HUDEP-2 (cell line): ENCODE data around the gene MYO1E.
"Not testable (repeated sequence)": the region's sequence is repeated elsewhere in the genome, so short reads cannot be mapped to it uniquely, and the experiment has no call there.

Experiments used
- DNase-seq, 76 experiments: peaks; one replicate each; lab custom pipeline; 2025; ENCODE audit not compliant: unreplicated experiment in 76 of 76; lab: John Stamatoyannopoulos, UW

The MYO1E gene

DNA sequence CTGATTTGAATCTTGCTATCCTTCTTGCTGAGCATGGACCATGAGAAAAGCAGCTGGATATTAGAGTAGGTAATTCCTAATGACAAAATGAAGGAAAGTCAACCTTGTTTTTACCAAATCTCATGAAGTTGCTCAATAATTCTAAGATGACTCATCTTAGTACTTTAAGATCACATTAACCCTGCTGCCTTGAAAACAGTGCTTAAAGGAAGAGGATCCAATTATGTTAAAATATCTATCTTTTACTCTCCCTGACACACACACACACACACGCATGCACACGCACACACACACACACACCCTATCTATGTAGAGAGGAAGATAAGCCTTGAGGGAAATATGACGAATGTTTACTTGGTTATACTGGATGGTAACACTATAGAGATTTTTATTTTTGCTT is 16.0 kb upstream of the MYO1E start:
- DNase-seq, result no peak

DNA sequence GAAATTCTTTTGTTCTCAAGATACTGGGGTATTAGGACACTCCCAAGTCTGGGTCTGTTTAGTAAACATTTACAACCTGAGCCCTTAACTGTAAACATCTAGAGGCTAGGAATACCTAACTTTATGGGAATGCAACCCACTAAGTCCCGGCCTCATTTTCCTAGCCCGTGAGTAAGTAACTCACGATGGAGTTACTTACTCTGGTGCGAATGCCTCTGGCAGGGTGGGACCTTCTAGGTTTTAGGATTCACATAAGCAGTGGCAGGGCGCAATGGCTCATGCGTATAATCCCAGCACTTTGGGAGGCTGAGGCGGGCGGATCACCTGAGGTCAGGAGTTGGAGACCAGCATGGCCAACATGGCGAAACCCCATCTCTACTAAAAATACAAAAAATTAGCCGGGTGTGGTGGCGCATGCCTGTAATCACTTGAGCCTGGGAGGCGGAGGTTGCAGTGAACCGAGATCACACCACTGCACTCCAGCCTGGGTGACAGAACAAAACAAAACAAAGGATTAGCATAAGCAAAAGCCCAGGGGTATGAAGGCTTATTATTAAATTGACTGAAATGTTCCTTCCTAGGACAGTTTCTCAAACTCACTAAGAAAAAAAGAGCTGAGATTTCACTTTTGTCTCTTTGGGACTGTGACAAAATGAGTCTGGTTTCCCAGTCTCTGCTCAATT is 14.7 kb upstream of the MYO1E start:
- not testable (repeated sequence) for DNase-seq

DNA sequence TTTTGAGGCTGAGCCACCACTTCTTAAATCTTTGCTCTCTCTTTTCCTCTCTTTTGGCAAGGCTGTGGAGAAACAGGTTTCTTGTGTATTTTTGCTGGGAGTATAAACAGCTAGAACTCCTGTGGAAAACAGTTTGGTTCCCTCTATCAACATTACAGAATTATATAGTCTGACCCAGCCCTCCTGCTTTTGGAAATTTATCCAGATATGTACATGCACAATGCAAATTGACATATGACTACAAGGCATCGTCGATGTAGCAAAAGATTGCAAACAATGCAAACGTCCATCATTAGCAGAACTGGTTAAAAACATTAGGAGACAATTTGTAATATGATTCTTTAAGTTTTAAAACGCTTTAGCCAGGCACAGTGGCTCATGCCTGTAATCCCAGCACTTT is 12.5 kb upstream of the MYO1E start:
- no peak for DNase-seq

DNA sequence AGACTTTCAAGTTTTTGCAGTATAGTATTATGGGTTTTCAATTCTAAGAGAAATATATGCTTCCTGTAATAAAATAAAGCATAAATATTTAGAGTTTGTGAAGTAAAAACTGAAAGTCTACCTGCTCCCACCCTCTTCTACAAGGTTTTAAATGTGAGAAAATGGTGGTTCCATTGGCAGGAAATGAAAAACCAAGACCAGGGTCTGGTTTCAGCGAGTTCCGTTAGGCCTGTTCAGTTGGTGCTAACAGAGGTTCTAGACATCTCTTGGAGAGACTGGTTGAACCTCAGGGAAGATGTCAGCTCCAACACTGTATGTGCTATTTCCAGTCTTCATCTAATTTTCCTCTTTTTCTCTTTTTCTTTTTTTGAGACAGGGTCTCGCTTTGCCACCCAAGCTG is 11.8 kb upstream of the MYO1E start:
- DNase-seq, result no peak

DNA sequence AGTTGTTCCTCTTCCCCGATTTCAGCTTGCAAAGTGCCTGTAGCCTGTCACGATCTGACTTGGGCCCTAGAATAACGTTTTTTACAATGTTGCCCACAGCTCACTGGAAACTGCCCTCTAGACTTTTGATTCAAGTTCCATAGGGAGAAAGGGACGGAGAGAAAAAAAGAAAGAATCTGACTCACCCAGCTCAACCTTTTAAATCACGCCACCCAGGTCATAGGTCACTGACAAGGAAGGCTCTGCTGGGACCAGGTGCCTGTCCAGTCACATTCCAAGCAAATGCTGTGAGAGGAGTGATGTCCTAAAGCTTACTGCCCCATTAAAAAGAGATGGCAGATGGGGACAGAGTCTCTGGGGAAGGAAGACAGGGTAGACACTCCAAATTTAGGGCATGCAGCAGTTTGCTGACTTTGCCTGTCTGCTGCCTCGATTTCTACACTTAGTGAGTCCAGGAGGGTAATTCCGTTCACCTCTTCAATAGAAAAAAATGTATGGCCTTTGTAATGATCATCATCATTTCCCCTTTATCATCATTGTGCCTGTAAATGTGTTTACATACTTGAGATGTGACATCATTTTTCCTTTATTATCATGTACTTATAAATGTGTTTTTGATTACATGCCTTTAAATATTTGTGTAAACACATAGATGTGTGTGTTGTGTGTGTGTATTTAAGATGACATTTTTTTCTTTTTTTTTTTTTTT is 8.4 kb upstream of the MYO1E start:
- no peak for DNase-seq

DNA sequence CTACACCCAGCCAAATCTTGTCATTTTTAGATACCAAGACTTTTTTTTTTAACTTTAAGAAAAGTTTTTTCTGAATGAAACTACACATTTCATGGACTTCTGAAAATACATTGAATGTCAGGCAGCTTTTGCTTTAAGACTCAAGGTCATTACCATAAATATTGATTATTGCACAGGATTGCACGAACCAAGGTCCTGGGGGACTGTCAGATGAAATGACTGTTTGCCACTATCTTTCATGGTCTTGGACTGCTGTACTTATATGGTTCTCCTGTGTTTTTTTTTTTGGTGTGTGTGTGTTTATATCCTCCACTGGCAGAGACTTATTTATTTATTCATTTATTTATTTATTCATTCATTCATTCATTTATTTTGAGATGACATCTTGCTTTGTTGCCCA is 6.9 kb upstream of the MYO1E start:
- DNase-seq, result no peak

DNA sequence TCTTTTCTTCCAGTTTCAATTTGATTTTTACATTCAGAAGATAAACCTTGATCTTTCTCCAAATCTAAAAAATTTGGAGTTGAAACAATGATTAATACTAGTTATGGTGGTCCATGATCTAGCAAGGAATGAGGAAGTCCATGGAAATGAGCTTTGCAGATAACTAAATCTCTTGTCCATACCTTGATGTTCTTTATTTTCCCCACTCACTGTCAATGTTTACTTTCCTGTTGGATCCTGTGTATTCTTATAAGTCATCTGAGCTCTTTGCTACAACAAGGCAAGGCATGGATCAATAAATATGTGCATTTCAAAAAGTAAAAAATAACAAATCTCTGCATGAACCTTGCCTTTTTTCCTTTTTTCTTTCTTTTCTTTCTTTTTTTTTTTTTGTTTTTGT is 6.2 kb upstream of the MYO1E start:
- DNase-seq, result no peak

DNA sequence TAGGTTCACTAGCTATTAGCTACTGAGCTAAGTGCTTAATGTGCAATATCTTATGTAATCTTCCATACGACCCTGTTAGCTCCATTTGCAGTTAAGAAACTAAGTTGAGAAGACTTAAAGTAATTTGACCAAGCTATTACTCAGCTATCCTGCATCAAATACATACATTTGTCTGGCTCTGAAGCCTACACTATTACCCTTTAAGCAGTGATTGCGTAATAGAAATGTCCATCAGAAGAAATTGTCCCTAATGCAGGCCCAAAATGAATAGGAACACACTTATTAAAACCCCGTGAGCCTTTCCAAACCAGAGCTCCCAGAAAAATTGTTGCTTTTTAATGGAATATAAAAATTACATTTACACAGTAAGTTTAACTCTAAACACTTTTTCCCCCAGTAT is 5.3 kb upstream of the MYO1E start:
- DNase-seq, result no peak

DNA sequence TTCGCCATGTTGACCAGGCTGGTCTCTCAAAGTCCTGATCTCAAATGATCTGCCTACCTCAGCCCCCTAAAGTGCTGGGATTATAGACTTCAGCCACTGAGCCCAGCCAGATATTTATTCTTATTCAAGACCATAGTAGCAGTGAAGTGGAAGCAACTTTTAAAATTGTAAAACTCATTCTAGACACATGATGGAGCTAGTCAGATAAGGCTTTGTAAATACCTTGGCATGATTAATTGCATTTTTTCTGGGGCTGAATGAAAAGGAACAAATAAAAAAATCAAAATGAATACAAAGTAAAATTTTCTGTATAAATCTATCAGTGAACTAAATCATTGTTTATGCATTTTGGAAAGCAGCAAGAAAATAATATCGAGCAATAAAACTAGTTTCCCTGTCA is 4.1 kb upstream of the MYO1E start:
- DNase-seq, result no peak

DNA sequence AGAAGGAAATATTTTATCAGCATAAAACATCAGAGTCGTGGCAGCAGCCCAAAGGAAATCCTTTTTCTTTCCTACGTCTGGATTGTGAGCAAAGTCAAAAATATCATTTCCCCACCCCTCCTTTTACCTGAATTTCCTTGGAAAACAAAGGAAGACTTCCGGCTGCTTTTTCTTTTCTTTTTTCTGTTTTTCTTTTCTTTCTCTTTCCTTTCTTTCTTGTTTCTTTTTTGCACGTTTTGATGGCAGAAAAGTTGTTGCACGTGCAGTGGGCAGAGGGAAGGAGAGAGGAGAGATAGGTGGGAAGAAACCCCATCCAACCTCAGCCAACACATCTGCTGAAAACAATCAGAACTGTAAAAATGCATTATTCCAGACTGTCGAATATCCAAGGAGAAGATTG is 544 bp upstream of the MYO1E start:
- DNase-seq, result no peak

DNA sequence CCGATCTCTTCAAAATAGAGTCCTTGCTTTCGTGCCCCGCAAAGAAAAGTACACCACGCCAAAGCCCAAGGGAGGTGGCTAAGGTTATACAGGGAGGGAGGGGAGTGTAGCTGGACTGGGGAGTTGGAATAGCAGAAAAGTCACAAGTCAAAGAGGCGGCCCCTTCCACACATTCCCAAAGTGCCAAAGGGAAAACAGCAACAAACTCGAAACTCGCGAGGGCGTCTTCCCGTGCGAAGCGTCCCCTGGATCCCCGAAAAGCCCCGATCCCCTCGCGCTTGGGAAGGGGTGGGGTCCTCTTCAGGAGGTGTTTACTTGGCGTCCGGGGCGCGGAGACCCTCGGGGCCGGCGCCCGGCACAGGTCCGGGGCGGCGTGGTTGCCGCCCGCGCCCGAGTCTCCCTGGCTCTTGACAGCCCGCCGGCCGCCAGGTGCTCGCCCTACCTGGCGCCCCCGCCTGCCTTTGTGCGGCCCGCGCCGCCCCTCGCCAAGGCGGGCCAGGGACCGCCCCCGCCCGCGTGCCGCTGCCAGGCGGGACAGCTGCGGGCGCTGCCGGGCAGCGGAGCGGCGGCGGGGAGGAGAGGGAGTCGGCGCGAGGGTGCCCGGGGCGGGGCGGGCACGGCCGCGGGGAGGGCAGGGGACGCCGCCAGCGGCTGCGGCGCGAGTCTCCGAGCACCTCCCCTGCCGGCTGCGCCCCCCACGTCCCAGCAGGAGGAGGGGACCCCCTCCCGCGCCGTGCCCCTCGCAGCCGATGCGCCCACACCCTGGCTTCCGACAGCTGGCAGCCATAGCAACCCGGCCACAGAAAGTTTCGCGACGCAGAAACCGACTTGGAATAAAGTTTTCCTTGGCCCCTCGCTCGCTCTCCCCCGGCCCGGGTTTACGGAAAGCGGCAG is 966 bp downstream of the MYO1E start:
- DNase-seq, result no peak

DNA sequence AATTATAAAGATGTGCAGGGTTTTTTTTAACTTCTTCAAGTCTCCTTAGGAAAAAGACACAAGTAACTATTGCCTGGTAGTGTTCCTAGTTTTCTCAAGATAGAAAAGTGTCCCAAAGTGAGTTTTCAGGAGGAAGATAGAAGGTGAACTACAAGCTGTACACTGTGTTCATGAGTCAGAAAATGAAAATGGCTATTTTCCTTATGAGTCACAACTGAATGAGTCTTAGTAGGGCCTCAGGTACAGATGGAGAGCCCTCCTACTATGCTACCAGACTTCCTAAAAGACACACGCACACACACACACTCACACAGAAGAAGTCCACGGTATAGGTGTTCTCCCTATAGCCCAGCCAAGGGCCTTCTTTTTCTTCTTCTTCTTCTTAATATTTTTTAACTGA is 3.1 kb downstream of the MYO1E start:
- DNase-seq, result no peak

DNA sequence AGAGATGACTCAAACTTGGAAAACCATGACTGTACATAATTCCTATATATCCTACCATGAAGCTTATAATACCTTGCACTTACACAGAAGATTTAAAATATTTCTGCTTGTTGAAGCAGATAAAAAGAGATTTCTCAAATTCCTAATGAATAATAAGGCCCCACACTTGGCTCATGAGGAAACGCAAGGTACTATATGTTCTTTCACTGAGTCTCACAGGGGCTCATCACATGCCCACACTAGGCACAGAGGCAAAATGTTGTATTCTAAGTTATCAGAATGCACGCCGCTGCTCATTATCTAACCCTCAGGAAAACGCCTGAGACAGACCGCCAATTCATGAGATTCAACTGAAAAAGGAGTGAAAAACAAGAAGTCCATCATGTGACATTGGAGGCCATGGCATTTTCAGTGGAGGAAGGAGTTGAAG is 5.6 kb downstream of the MYO1E start:
- DNase-seq, result peak in 2 of 76 experiments; percentile 2 to 3

DNA sequence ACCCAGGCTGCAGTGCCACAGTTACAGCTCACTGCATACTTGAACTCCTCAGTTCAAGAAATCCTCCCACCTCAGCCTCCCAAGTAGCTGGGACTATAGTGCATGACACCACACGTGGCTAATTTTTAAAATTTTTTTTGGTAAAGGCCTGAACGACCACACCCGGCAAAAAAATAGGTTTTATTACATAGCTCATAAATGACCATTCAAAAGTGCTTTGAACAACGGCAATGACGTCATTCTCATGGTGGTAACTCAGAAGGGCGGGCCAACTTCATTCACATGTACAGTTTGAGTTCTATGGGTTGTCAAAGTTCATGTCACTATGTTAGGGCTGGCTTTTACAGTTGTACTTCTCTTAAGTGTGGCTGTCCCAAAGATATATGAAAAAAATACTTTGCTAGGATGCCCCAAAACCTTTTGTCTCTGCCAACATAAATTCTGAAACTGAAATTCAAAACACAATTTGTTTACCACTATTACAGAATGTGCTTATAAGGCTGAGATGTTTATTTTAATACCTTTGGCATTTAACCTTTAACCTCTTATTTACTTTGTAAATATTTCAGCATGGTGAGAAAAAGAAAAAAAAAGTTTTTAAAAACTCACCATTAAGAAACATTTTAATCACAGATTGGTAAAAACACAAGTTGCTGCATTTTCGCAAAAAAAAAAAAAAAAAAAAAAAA is 6.2 kb downstream of the MYO1E start:
- no peak for DNase-seq

DNA sequence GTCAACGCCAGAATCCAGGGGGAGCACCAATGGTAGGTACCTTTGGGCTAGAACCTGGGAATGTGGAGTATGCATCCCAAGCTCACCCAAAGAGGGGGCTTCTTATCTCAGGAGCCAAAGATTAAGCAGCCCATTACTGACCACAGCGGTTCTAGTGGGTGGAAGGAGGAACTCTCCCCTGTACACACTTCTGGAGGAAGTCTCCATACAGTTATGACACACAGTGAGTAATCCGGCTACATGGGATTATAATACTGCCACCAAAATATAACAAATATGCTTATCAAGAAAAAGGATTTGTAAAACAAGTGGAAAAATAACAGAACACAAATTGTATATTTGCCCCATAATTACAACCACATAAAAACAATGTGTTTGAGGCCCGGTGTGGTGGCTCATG is 8.4 kb downstream of the MYO1E start:
- DNase-seq, result no peak

DNA sequence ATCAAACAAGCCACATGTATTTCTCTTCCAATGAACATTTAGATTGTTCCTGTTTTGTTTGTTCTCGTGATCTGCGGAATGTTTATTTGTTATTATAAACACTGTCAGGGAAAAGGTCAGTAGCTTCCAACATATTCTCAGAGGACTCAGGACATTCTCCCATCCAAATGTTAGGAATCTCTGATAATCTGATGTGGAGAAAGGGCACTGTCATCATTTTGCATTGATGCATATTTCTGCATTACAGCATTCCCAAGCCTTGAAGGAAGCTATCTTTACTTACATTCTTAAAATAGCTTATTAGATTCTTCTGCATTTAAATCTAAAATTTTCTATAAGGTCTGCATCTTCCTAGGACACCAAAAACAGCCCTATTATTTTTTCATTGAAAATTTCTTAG is 10.3 kb downstream of the MYO1E start:
- no peak for DNase-seq

DNA sequence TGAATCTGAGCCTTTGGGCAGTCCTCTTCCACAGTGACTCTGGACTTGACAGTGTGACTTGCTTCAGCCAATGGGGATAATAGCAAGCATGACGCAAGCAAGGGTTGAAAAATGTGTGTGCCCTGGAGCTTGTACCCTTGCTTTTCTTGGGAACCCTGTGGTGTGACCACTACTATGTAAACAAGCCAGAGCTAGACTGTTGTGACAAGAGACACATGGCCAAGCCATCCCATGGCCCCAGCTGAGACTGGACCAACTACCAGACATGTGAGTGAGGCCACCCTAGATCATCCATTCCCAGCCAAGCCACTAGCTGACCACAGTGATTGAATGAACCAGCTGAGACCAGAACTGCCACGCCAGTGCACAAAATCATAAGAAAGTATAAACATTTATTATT is 11.8 kb downstream of the MYO1E start:
- no peak for DNase-seq

DNA sequence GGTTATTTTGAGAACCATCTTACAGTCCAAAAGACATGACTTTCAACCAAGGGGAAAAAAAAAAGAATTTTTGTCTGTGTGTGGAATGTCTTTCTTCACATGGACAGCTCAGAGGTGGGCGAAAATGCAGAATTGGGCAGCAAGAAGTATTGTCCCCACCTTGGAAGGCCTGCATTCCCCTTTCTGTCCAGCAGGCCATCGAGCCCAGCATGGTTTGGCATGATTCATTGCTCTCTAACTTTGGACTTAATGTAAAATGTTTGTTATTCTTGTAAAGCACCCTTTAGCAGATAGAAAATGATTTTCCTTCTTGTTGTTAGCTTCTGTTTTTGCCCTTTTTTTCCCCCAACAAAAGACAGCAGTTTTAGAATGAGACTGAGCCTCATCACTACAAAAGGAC is 12.4 kb downstream of the MYO1E start:
- no peak for DNase-seq

DNA sequence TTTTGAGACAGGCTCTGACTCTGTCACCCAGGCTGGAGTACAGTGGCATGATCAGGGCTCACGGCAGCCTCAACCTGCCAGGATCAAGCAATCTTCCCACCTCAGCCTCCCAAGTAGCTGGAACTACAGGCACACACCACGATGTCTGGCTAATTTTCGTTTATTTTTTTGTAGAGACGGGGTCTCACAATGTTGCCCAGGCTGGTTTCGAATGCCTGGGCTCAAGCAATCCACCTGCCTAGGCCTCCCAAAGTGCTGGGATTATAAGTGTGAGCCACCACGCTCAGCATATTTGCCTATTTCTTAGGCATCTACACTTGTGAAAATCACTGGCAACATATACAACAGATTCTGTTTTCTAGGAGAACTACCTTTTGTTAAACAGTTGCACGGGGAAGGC is 16.9 kb downstream of the MYO1E start:
- DNase-seq, result no peak

DNA sequence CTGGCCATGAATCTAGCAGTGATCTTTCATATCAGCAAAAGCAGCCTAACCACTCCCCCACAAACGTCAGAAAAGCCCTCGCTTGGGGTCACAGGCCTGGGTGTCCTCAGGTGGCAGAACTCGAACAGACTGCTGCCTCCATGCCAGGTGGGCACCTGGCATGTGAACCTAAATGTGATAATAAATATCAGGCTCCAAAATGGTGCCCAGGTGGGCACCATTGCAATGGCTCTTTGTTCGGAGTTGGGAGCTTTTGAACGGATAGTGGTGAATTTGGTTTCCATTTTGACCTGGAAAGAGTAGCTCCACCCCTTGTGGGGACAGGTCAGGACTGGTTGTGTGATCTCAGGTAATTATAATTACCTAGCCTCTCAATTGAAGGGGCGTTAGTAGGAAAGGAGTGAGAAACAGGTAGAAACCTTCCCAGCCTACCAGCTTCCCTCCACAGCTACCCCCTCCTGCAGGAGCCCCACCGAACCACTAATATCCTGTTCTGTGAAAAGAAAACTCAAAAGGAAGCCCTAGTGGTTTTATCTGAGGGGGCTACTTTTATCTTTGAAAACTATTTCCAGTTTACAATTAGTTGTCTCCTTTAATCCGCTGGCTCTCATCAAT is 18.1 kb downstream of the MYO1E start:
- DNase-seq, result no peak

DNA sequence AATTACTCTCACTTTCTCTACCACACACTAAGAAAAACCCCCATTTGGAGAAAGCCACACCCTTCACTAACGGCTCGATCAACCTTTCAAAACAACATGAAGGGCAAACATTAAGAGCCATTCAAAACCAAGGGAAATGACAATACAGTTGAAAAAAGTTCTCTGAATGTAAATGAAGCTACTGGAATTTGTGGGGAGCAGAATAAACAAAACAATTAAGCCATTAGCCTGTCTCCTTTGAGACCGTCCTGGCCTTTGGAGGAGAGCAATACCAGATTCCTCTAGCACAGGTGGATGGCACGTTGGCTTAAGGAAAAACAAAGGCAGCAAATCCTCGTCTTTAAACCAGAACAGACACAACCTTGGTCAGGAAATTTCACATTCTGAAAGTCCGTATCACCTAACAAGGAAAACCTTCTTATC is 18.7 kb downstream of the MYO1E start:
- no peak for DNase-seq
